Endothelial cell (in vitro differentiated cells): ENCODE results near the gene AKAP12. TPM values are rescaled to one million over a fixed set of nuclear protein-coding genes. Genes with fewer than 3 reads are reported as not detected.
"Not testable (repeated sequence)": the region's sequence is repeated elsewhere in the genome, so short reads cannot be mapped to it uniquely, and the experiment has no call there.

Experiments used
- DNase-seq: peaks from one replicate; pipeline ENCODE4 v3.0.0; 2021; ENCODE audit warnings: low spot score
- H3K27ac Mint-ChIP-seq: one replicate; pipeline ENCODE4 v1.8.0; 2021; ENCODE audit warnings: mixed read lengths, inconsistent platforms; ENCODE audit not compliant: unreplicated experiment
- H3K27me3 Mint-ChIP-seq: one replicate; pipeline ENCODE4 v1.8.0; 2021; ENCODE audit warnings: mild to moderate bottlenecking, moderate library complexity, mixed read lengths, inconsistent platforms; ENCODE audit not compliant: unreplicated experiment
- H3K36me3 Mint-ChIP-seq: one replicate; pipeline ENCODE4 v1.8.0; 2021; ENCODE audit warnings: mild to moderate bottlenecking, low read depth, mixed read lengths, inconsistent platforms; ENCODE audit not compliant: unreplicated experiment
- H3K4me1 Mint-ChIP-seq: one replicate; pipeline ENCODE4 v1.8.0; 2021; ENCODE audit warnings: mild to moderate bottlenecking, mixed read lengths, inconsistent platforms; ENCODE audit not compliant: unreplicated experiment
- H3K4me3 Mint-ChIP-seq: one replicate; pipeline ENCODE4 v1.8.0; 2021; ENCODE audit warnings: mild to moderate bottlenecking, mixed read lengths, inconsistent platforms; ENCODE audit not compliant: unreplicated experiment
- H3K9me3 Mint-ChIP-seq: one replicate; pipeline ENCODE4 v1.8.0; 2021; ENCODE audit warnings: mixed read lengths, inconsistent platforms; ENCODE audit not compliant: unreplicated experiment
- CTCF ChIP-seq: fragments of 200-600 bp; sonication (generic); IDR thresholded peaks from one replicate; pipeline ENCODE4 v1.5.0; 2021; ENCODE audit warnings: antibody characterized with exemption; ENCODE audit not compliant: unreplicated experiment
- total RNA-seq: library from RNA; stranded (reverse); fragmentation: NEBNext Ultra II Directional; extraction: Animal tissue kit (Norgen Biotek cat#: 25700); gene quantifications from one replicate; pipeline ENCODE4 v1.2.1, GENCODE V29; 2021; ENCODE audit not compliant: unreplicated experiment

The AKAP12 gene
- total RNA-seq, 1 donor from 2014 or later: 70.1 TPM

DNA sequence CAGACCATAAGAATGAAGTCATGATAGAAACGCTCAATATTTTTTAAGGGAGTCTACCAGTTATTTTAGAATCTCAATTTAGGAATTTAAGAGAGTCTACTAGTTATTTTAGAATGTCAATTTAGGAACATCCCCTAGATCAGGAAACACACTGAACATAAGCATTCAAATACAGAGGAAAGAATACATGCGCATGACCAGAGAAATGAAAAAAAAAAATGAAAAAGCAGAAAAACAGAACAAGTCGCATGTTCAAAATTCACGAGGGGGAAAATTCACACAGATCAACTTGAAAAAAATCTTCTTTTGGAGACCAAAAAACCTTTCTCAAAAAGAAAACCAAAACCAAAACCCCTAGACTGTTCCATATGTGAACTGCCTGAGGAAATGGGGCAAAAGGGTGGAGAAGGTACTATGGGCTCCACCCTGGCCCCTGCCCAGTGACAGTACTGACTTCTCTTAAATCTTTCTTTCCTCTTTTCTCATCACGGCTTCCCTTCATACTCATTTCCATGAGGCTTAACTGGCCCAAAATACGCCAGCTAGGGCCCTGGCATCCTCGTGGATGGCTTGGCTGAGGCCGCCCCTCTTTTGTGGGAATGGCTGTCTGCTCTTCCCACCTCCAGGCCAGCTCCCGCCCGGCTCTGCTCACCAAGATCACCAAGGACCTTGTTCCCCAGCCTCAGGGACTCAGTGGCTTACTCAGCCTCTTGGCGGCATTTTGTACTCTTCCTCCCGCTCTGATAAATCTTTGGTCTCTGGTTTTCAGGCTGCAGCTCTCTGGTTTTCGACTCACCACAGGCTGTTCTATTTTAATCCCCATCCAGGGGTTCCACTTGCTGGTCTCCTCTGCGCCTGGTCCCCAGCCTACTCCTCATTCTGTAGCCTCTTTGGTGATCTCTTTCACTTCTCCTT is 140.4 kb downstream of the AKAP12 start:
- no peak for TF ChIP-seq CTCF
- H3K9me3 Mint-ChIP-seq: no peaks in the 10 kb centered on the region
- no peaks in the 10 kb centered on the region for H3K27me3 Mint-ChIP-seq
- H3K36me3 Mint-ChIP-seq: peaks cover 5% of the 10 kb centered on the region
- H3K4me1 Mint-ChIP-seq: peaks cover 13% of the 10 kb centered on the region
- DNase-seq: no peak
- no peak overlapping the region for H3K27ac Mint-ChIP-seq
- no peak overlapping the region for H3K4me3 Mint-ChIP-seq

- Mint-ChIP-seq H3K27ac (no peak overlapping the region), H3K27me3 (no peaks in the 10 kb centered on the region), H3K9me3 (no peaks in the 10 kb centered on the region), H3K4me1 (peaks cover 13% of the 10 kb centered on the region), H3K36me3 (peaks cover 5% of the 10 kb centered on the region), H3K4me3 (no peak overlapping the region)
- TF ChIP-seq CTCF: no peak
- DNase-seq: no peak
Measured at GRCh38 chr6:151380848-151381205, 141.1 kb downstream of the AKAP12 start.

- no peak for TF ChIP-seq CTCF
- no peaks in the 10 kb centered on the region for H3K9me3 Mint-ChIP-seq
- DNase-seq: no peak
- peaks cover 5% of the 10 kb centered on the region for H3K36me3 Mint-ChIP-seq
- no peak overlapping the region for H3K4me3 Mint-ChIP-seq
- no peaks in the 10 kb centered on the region for H3K27me3 Mint-ChIP-seq
- peaks cover 13% of the 10 kb centered on the region for H3K4me1 Mint-ChIP-seq
- H3K27ac Mint-ChIP-seq: peak overlapping the region; percentile 7
Measured at GRCh38 chr6:151381722-151382121, 142.0 kb downstream of the AKAP12 start.

DNA sequence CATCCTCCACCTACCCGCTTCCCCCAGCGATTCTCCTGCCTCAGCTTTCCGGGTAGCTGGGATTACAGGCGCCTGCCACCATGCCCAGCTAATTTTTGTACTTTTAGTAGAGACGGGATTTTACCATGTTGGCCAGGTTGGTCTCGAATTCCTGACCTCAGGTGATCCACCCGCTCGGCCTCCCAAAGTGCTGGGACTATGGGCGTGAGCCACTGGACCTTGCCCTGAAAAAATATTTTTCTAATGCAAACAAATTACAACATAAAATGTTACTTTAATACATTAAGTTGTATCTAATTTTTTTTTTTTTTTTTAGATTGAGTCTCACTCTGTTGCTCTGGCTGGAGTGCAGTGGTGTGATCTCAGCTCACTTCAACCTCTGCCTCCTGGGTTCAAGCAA is 142.9 kb downstream of the AKAP12 start:
- not testable (repeated sequence) for H3K36me3 Mint-ChIP-seq, H3K27ac Mint-ChIP-seq, H3K27me3 Mint-ChIP-seq, DNase-seq, H3K9me3 Mint-ChIP-seq, H3K4me3 Mint-ChIP-seq
- H3K4me1 Mint-ChIP-seq: peaks cover 13% of the 10 kb centered on the region

DNA sequence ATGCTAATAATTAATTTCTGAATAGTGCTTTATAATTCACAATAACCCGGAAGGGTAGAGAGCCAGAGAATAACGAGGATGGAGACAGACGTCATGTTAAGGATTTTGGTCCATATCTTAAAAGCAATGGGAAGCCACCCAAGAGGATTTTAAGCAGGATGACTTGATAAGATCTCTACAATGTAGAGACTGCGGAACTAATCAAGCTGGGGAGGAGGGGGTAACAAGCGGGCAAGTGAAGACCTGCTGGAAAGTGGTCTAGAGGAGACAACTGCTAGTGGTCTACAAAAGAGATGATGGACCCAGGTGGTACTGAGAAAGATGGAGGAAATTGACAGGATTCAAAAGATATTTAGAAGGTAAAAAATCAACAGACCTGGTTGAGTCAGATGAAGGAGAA is 144.4 kb downstream of the AKAP12 start:
- Mint-ChIP-seq H3K36me3 (peaks cover 6% of the 10 kb centered on the region), H3K4me3 (no peak overlapping the region), H3K4me1 (peaks cover 15% of the 10 kb centered on the region), H3K9me3 (no peaks in the 10 kb centered on the region), H3K27me3 (peaks cover 1% of the 10 kb centered on the region), H3K27ac (no peak overlapping the region)
- no peak for DNase-seq
- no peak for TF ChIP-seq CTCF
